Vagina (tissue), 2 donors: Measurements from ENCODE around the gene NTM. TPM values are rescaled to one million over a fixed set of nuclear protein-coding genes. Genes with fewer than 3 reads are reported as not detected.

ENCODE experiments used
- DNase-seq, 2 donors: peaks; one replicate each; pipeline ENCODE4 v3.0.0-alpha.2; 2017; ENCODE audit errors: extremely low spot score in 2 of 2
- H3K27ac ChIP-seq: fragments of 200-600 bp; sonication (generic); one replicate; pipeline ENCODE4 v1.5.1; 2019
- H3K27me3 ChIP-seq: fragments of 200-600 bp; sonication (generic); one replicate; pipeline ENCODE4 v1.5.1; 2019
- H3K36me3 ChIP-seq, 2 donors: fragments of 200-600 bp; sonication (generic); one replicate each; pipeline ENCODE4 v1.5.1; 2017 to 2019
- H3K4me1 ChIP-seq: fragments of 200-600 bp; sonication (generic); one replicate; pipeline ENCODE4 v1.5.1; 2019
- H3K4me3 ChIP-seq, 2 donors: fragments of 200-600 bp; sonication (generic); 1 replicate in 1 of 2; 2 replicates in 1 of 2; pipeline ENCODE4 v1.5.1; 2016 to 2019
- H3K9me3 ChIP-seq: fragments of 200-600 bp; sonication (generic); one replicate; pipeline ENCODE4 v1.5.1; 2019
- CTCF ChIP-seq, 3 experiments: fragments of 450-650 bp in 2 of 3; fragments of 200-600 bp in 1 of 3; sonication (generic) in 1 of 3; IDR thresholded peaks; one replicate each; pipeline ENCODE4 v1.5.1; 2017 to 2019; ENCODE audit warnings: antibody characterized with exemption in 3 of 3, mild to moderate bottlenecking in 2 of 3, moderate library complexity in 2 of 3
- POLR2A ChIP-seq, 2 donors: fragments of 450-650 bp; IDR thresholded peaks; one replicate each; pipeline ENCODE4 v1.6.1; 2017; ENCODE audit warnings: antibody characterized with exemption in 2 of 2, mild to moderate bottlenecking in 2 of 2, moderate library complexity in 2 of 2
- POLR2AphosphoS5 ChIP-seq, 2 donors: sonication (generic); formaldehyde crosslinking; IDR thresholded peaks; one replicate each; pipeline ENCODE4 v1.9.0; 2017; ENCODE audit warnings: antibody characterized with exemption in 2 of 2, mild to moderate bottlenecking in 2 of 2, low read depth in 1 of 2; ENCODE audit not compliant: insufficient read depth in 1 of 2
- intact Hi-C: fragments of 100-400 bp; cut with DNase I; formaldehyde crosslinking; loops from one replicate; pipeline ENCODE4 v1.15.1; 2023
- total RNA-seq: library from RNA; depleted of rRNA; stranded (reverse); fragments of >200 nt; gene quantifications from one replicate; pipeline ENCODE4 v1.2.3, GENCODE V29; 2016

NTM gene
- total RNA-seq, 1 donor from 2014 or later: 4.2 TPM

- DNase-seq: no peak
Measured at GRCh38 chr11:131454490-131454889, 84.1 kb downstream of the NTM start.

DNA sequence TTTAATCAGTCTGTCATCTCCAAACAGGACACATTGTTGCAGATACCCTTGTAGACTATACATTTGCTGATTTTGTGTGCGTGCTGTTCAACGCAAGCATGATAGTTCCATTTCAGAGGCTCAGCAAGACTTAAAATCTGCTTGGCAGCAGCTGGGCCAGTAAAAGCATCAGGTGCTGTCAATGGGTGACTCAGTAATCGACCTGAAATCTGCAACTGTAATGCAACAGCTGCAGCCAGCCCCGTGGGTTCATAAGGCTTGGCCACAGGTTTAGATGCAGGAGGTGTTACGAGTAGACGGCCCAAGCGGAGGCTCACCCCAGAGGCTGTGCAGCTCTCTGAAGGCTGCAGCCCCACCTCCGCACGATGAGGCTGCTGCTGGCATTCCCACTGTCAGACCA, 84.6 kb downstream of the NTM start:
- H3K9me3 ChIP-seq: no peaks in the 10 kb centered on the region
- H3K27ac ChIP-seq: no peak overlapping the region
- H3K27me3 ChIP-seq: no peaks in the 10 kb centered on the region
- no peaks in the 10 kb centered on the region for H3K4me1 ChIP-seq
- H3K4me3 ChIP-seq: no peak overlapping the region
- intact Hi-C loops: no loop called here
- H3K36me3 ChIP-seq: no peaks in the 10 kb centered on the region
- no peak for DNase-seq
- TF ChIP-seq POLR2AphosphoS5 (IDR thresholded peaks at IDR 0.05; ENCODE audit: insufficient read depth in 1 of 2, low read depth in 1 of 2): no peak
- no peak for TF ChIP-seq POLR2A (IDR thresholded peaks at IDR 0.05)
- no peak for TF ChIP-seq CTCF (IDR thresholded peaks at IDR 0.05)

More at GRCh38 chr11:131454490-131454889, 84.1 kb downstream of the NTM start:
- Histone ChIP-seq H3K27ac (no peak overlapping the region), H3K4me1 (no peaks in the 10 kb centered on the region), H3K27me3 (no peaks in the 10 kb centered on the region), H3K4me3 (no peak overlapping the region), H3K36me3 (no peaks in the 10 kb centered on the region), H3K9me3 (no peaks in the 10 kb centered on the region)
- TF ChIP-seq CTCF (IDR thresholded peaks at IDR 0.05) (no peak), POLR2A (IDR thresholded peaks at IDR 0.05) (no peak), POLR2AphosphoS5 (IDR thresholded peaks at IDR 0.05; ENCODE audit: insufficient read depth in 1 of 2, low read depth in 1 of 2) (no peak)
- intact Hi-C loops: no loop called here

DNA sequence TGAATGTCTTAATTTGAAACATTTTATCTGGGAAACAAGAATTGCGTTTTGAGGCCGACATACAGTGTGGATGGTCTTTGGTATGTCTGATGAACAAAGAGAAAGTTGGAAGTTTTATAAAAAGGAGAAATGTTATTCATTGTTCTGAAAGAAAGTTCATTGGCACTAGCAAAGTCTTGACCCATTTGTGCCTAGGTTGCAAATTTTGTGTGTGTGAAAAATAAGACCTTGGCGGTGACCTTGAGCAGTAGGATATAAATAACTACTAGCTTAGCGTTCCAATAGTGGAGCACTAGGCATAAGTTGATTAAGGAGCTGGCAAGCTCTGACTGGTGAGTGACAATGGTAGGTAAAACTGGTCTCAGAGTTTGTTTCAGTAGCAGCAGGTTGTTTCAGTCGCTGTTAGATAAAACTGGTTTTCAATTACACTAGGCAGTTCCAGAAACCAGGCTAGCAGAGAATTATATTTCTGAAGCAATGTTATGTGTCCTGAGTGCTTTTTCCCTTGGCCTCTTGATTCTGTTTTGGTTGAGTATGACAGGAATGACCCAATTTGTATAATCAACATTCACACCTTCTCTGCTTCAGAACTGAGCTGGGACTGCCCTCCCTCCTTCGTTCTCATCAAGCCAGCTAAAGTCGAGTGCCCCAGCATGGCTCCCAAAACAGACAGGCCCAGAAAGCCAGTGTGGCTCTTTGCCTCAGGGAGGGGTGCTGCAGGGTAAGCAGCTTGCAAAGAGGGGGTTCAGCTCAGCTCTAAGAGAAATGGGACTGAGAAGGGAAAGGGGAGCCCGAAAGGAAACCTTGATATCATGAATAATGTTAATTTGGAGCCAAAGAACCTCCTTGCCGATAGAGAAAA, 85.7 kb downstream of the NTM start:
- no peak for TF ChIP-seq POLR2AphosphoS5 (IDR thresholded peaks at IDR 0.05; ENCODE audit: insufficient read depth in 1 of 2, low read depth in 1 of 2)
- TF ChIP-seq POLR2A (IDR thresholded peaks at IDR 0.05): no peak
- no peak for TF ChIP-seq CTCF (IDR thresholded peaks at IDR 0.05)
- DNase-seq: no peak
- no peaks in the 10 kb centered on the region for H3K36me3 ChIP-seq
- H3K4me1 ChIP-seq: no peaks in the 10 kb centered on the region
- no peaks in the 10 kb centered on the region for H3K9me3 ChIP-seq
- no peaks in the 10 kb centered on the region for H3K27me3 ChIP-seq
- intact Hi-C loops: no loop called here
- H3K27ac ChIP-seq: no peak overlapping the region
- no peak overlapping the region for H3K4me3 ChIP-seq

- DNase-seq: no peak
Measured at GRCh38 chr11:131457163-131457562, 86.7 kb downstream of the NTM start.

DNA sequence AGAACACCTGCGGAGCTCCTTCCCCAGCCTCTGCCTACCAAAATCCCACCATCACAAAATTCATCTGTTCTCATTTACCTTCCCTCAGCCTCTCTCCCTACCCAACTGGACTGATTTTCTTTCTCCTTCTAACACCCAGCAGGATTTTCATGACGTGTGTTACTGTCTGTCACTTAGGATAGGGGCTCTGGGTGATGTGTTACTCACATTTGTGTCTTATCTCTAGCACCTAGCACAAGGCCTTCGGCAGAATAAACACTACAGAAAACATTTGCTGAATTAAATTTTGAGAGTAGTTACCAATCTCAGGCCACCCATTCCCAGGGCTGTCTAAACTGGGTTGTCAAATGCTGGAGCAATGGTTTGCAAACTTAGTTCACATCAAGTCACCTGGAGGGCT, 88.0 kb downstream of the NTM start:
- TF ChIP-seq POLR2A (IDR thresholded peaks at IDR 0.05): no peak
- TF ChIP-seq CTCF (IDR thresholded peaks at IDR 0.05): no peak
- TF ChIP-seq POLR2AphosphoS5 (IDR thresholded peaks at IDR 0.05; ENCODE audit: insufficient read depth in 1 of 2, low read depth in 1 of 2): no peak
- no peaks in the 10 kb centered on the region for H3K4me1 ChIP-seq

More at GRCh38 chr11:131457163-131457562, 86.7 kb downstream of the NTM start:
- no peak overlapping the region for H3K27ac ChIP-seq
- intact Hi-C loops: no loop called here
- H3K36me3 ChIP-seq: no peaks in the 10 kb centered on the region
- no peaks in the 10 kb centered on the region for H3K9me3 ChIP-seq
- TF ChIP-seq POLR2A (IDR thresholded peaks at IDR 0.05): no peak
- H3K4me3 ChIP-seq: no peak overlapping the region
- no peaks in the 10 kb centered on the region for H3K27me3 ChIP-seq
- no peaks in the 10 kb centered on the region for H3K4me1 ChIP-seq

More for the DNA sequence above, 88.0 kb downstream of the NTM start:
- no peak for DNase-seq
- no peaks in the 10 kb centered on the region for H3K9me3 ChIP-seq
- no peaks in the 10 kb centered on the region for H3K36me3 ChIP-seq
- H3K27me3 ChIP-seq: no peaks in the 10 kb centered on the region
- no peak overlapping the region for H3K27ac ChIP-seq
- H3K4me3 ChIP-seq: no peak overlapping the region
- intact Hi-C loops: no loop called here
